Measurements from ENCODE around the gene TNFRSF8. TPM values are rescaled to one million over a fixed set of nuclear protein-coding genes. Genes with fewer than 3 reads are reported as not detected.

TNFRSF8 gene
- total and polyA plus RNA-seq, 9 of the 15 experiments (the other 6 are each of a cell fraction or from before 2014, with no cell fraction given): 3.5 to 38.4 (median 17.1) TPM

DNA sequence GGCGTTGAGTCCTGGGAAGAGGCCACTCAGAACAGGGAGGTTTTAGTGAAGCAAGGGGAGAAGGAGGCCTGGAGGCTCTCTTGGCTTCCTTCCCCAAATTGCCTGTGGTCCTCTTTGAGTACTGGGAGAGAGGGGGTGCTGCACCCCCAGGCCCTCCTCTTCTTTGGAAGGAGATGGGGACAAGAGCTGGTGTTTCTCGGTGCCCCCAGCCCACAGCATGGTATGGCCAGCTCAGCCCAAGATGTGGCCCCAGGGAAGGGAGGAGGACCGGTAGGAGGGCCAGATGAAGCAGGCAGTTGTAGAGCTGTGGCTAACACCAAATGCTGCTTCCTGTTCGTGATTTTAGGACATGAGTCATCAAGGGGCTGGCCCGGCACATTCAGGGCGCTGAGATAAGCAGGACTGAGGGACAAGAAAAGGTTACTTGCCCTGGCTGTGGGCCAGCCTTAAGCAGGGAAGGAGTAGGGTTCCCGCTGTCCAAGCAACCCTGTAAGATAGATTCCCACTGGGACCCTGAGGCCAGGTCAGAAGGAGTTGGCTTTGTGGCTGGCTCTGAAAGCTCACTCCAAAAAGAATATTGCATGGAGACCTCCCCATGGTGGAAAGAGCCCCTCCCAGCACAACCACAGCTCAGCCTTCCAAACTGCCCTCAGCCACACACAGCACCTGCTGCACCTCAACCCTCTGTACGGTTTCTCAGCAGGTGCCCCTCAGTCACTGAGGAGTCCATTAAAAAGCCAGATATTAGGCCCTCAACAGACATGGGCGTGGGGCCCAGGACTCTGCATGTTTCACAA is 98.8 kb downstream of the TNFRSF8 start (continued):
- TF ChIP-seq BCLAF1 (IDR thresholded peaks at IDR 0.05; ENCODE audit: borderline replicate concordance in 1 of 2, control insufficient read depth in 1 of 2, low read depth in 2 of 2, low read length in 1 of 2) (peak in 1 of 2 experiments; percentile 77; a peak in 1 of 4 replicates), TGIF2 (CRISPR knock-in tag; IDR thresholded peaks at IDR 0.05) (no peak), NCOR1 (IDR thresholded peaks at IDR 0.05) (peak; percentile 90), ZZZ3 (IDR thresholded peaks at IDR 0.05) (no peak), MAZ (CRISPR knock-in tag; conservative IDR thresholded peaks at IDR 0.05 in 1 of 2, IDR thresholded peaks at IDR 0.05 in 1 of 2) (peak; percentile 59 to 89), KLF16 (IDR thresholded peaks at IDR 0.05) (peak; percentile 88), NFYB (IDR thresholded peaks at IDR 0.05; ENCODE audit: extremely low read depth, insufficient read length) (no peak), GATA2 (CRISPR knock-in tag; IDR thresholded peaks at IDR 0.05) (peak; percentile 87), FOXK1 (CRISPR knock-in tag; IDR thresholded peaks at IDR 0.05; ENCODE audit: borderline replicate concordance) (peak; percentile 35; the same call in 1 of the 2 replicates), ARHGAP35 (IDR thresholded peaks at IDR 0.05; ENCODE audit: partially characterized antibody) (no peak), ZNF324 (CRISPR knock-in tag; IDR thresholded peaks at IDR 0.05) (no peak), ZNF239 (CRISPR knock-in tag; IDR thresholded peaks at IDR 0.05) (peak; percentile 80), ZNF316 (IDR thresholded peaks at IDR 0.05) (peak; percentile 61), VEZF1 (CRISPR knock-in tag; IDR thresholded peaks at IDR 0.05) (peak; percentile 71), THRB (CRISPR knock-in tag; conservative IDR thresholded peaks at IDR 0.05) (peak; percentile 43; the same call in 1 of the 2 replicates), PTTG1 (tag; IDR thresholded peaks at IDR 0.05; ENCODE audit: low read depth) (no peak)
- TF ChIP-seq, protein P1, sequence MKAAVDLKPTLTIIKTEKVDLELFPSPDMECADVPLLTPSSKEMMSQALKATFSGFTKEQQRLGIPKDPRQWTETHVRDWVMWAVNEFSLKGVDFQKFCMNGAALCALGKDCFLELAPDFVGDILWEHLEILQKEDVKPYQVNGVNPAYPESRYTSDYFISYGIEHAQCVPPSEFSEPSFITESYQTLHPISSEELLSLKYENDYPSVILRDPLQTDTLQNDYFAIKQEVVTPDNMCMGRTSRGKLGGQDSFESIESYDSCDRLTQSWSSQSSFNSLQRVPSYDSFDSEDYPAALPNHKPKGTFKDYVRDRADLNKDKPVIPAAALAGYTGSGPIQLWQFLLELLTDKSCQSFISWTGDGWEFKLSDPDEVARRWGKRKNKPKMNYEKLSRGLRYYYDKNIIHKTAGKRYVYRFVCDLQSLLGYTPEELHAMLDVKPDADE (conservative IDR thresholded peaks at IDR 0.05; ENCODE audit: control insufficient read depth, low read depth, low read length): 0 out of 2 replicates have a peak, but pooled peaks have one; percentile 76
- TF ChIP-seq, protein P2, sequence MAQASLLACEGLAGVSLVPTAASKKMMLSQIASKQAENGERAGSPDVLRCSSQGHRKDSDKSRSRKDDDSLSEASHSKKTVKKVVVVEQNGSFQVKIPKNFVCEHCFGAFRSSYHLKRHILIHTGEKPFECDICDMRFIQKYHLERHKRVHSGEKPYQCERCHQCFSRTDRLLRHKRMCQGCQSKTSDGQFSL (CRISPR knock-in tag; IDR thresholded peaks at IDR 0.05): no peak
- TF ChIP-seq, protein P2 (tag; IDR thresholded peaks at IDR 0.05): no peak
